HEK293 (cell line): ENCODE results near the gene GDPD5.

Experiments
- CTCF ChIA-PET: fragments of 350-600 bp; formaldehyde crosslinking; extraction: SDS; loops from one replicate; lab custom pipeline; 2021; ENCODE audit warnings: antibody characterized with exemption; lab: Yijun Ruan, JAX
- POLR2A ChIA-PET: fragments of 300-600 bp; formaldehyde crosslinking; extraction: SDS; loops from one replicate; lab custom pipeline; 2020; ENCODE audit warnings: antibody characterized with exemption, inconsistent platforms; lab: Yijun Ruan, JAX
- H3K27ac ChIP-seq: fragments of 200-500 bp; sonication (Bioruptor generic); 2 replicates; pipeline ENCODE4 v1.5.1; 2014; ENCODE audit warnings: low read depth, low read length, control low read depth, inconsistent platforms; ENCODE audit errors: extremely low read depth
- H3K36me3 ChIP-seq, 2 experiments: fragments of 200-500 bp in 1 of 2; sonication (Bioruptor generic) in 1 of 2; 1 replicate in 1 of 2; 2 replicates in 1 of 2; pipeline ENCODE4 v1.5.1; 2014 to 2017; ENCODE audit warnings: inconsistent platforms in 2 of 2, low read length in 2 of 2; ENCODE audit not compliant: control insufficient read depth in 2 of 2, insufficient read depth in 1 of 2
- H3K4me1 ChIP-seq: fragments of 200-500 bp; sonication (Bioruptor generic); 2 replicates; pipeline ENCODE4 v1.5.1; 2014; ENCODE audit warnings: mild to moderate bottlenecking, low read length, inconsistent platforms; ENCODE audit not compliant: control insufficient read depth, insufficient read depth
- H3K4me3 ChIP-seq: 2 replicates; pipeline ENCODE4 v1.5.1; 2011; ENCODE audit warnings: low read depth, mild to moderate bottlenecking, control low read depth, low read length, moderate library complexity
- H3K9me3 ChIP-seq: fragments of 200-500 bp; sonication (Bioruptor generic); 2 replicates; pipeline ENCODE4 v1.5.1; 2014; ENCODE audit warnings: low read depth, low read length, inconsistent platforms; ENCODE audit not compliant: control insufficient read depth, insufficient read depth
- GLI2 ChIP-seq: fragments of 450-650 bp; formaldehyde crosslinking; IDR thresholded peaks from 2 replicates; pipeline ENCODE4; 2017; ENCODE audit warnings: missing biosample characterization, missing genetic modification characterization, low read depth, borderline replicate concordance
- KLF1 ChIP-seq: fragments of 450-650 bp; formaldehyde crosslinking; IDR thresholded peaks from 2 replicates; pipeline ENCODE4 v1.5.1; 2016; ENCODE audit warnings: missing biosample characterization, missing genetic modification characterization
- MYNN ChIP-seq: fragments of 450-650 bp; formaldehyde crosslinking; IDR thresholded peaks from 2 replicates; pipeline ENCODE4 v1.5.1; 2016; ENCODE audit warnings: missing biosample characterization, missing genetic modification characterization, borderline replicate concordance
- PBX3 ChIP-seq: sonication (generic); formaldehyde crosslinking; IDR thresholded peaks from 2 replicates; pipeline ENCODE4 v1.8.1; 2022; ENCODE audit warnings: mild to moderate bottlenecking, moderate library complexity, missing genetic modification reagents
- ZBTB20 ChIP-seq: fragments of 450-650 bp; formaldehyde crosslinking; IDR thresholded peaks from 2 replicates; pipeline ENCODE4 v1.5.1; 2016; ENCODE audit warnings: missing biosample characterization, missing genetic modification characterization
- ZEB2 ChIP-seq: fragments of 450-650 bp; formaldehyde crosslinking; IDR thresholded peaks from 2 replicates; pipeline ENCODE4 v1.5.1; 2016; ENCODE audit warnings: missing biosample characterization, missing genetic modification characterization
- ZNF121 ChIP-seq: fragments of 450-650 bp; formaldehyde crosslinking; IDR thresholded peaks from 2 replicates; pipeline ENCODE4 v1.5.1; 2016; ENCODE audit warnings: missing biosample characterization, missing genetic modification characterization
- ZNF155 ChIP-seq: fragments of 450-650 bp; formaldehyde crosslinking; IDR thresholded peaks from 2 replicates; pipeline ENCODE4 v1.5.1; 2016; ENCODE audit warnings: missing biosample characterization, missing genetic modification characterization
- ZNF16 ChIP-seq: fragments of 450-650 bp; formaldehyde crosslinking; IDR thresholded peaks from 2 replicates; pipeline ENCODE4 v1.5.1; 2016; ENCODE audit warnings: low read depth, missing biosample characterization, missing genetic modification characterization
- ZNF175 ChIP-seq: fragments of 450-650 bp; formaldehyde crosslinking; IDR thresholded peaks from 2 replicates; pipeline ENCODE4 v1.5.1; 2016; ENCODE audit warnings: missing biosample characterization, missing genetic modification characterization
- ZNF19 ChIP-seq: fragments of 450-650 bp; formaldehyde crosslinking; IDR thresholded peaks from 2 replicates; pipeline ENCODE4; 2016; ENCODE audit warnings: missing biosample characterization, missing genetic modification characterization, low read depth
- ZNF302 ChIP-seq: fragments of 450-650 bp; formaldehyde crosslinking; IDR thresholded peaks from 2 replicates; pipeline ENCODE4 v1.5.1; 2016; ENCODE audit warnings: missing biosample characterization, missing genetic modification characterization, low read depth
- ZNF37A ChIP-seq: fragments of 450-650 bp; IDR thresholded peaks from 2 replicates; pipeline ENCODE4 v1.5.1; 2018; ENCODE audit warnings: missing biosample characterization, missing genetic modification characterization
- ZNF449 ChIP-seq: fragments of 450-650 bp; formaldehyde crosslinking; IDR thresholded peaks from 2 replicates; pipeline ENCODE4 v1.5.1; 2017; ENCODE audit warnings: missing biosample characterization, mild to moderate bottlenecking, missing genetic modification characterization, moderate library complexity
- ZNF501 ChIP-seq: fragments of 450-650 bp; formaldehyde crosslinking; IDR thresholded peaks from 2 replicates; pipeline ENCODE4 v1.5.1; 2016; ENCODE audit warnings: missing biosample characterization, missing genetic modification characterization
- ZNF747 ChIP-seq: fragments of 450-650 bp; formaldehyde crosslinking; IDR thresholded peaks from 2 replicates; pipeline ENCODE4 v1.5.1; 2016; ENCODE audit warnings: missing biosample characterization, missing genetic modification characterization
- ZNF76 ChIP-seq: fragments of 450-650 bp; formaldehyde crosslinking; IDR thresholded peaks from 2 replicates; pipeline ENCODE4; 2016; ENCODE audit warnings: low read depth, missing biosample characterization, missing genetic modification characterization, borderline replicate concordance
- ZNF785 ChIP-seq: fragments of 450-650 bp; formaldehyde crosslinking; IDR thresholded peaks from 2 replicates; pipeline ENCODE4 v1.5.1; 2016; ENCODE audit warnings: missing biosample characterization, missing genetic modification characterization

GDPD5 gene

GRCh38 chr11:75506827-75507226 lies 18.9 kb downstream of the GDPD5 start:
- H3K4me1 ChIP-seq = no peaks in the 10 kb centered on the region
- ChIA-PET CTCF (no interaction called here), POLR2A (no interaction called here)
- no peak overlapping the region for H3K4me3 ChIP-seq
- no peaks in the 10 kb centered on the region for H3K9me3 ChIP-seq
- TF ChIP-seq ZNF785 (tag by site-specific recombination) (no peak), ZNF76 (tag by site-specific recombination) (no peak), ZNF449 (no peak)
- H3K36me3 ChIP-seq = no peaks in the 10 kb centered on the region
- no peak overlapping the region for H3K27ac ChIP-seq

GRCh38 chr11:75505916-75506692 lies 19.6 kb downstream of the GDPD5 start:
- no peak for TF ChIP-seq ZNF501
- no peak for TF ChIP-seq KLF1 (tag by site-specific recombination)
- no peak for TF ChIP-seq ZNF155 (tag by site-specific recombination)
- H3K4me3 ChIP-seq = no peak overlapping the region
- no peaks in the 10 kb centered on the region for H3K4me1 ChIP-seq
- CTCF ChIA-PET = no interaction called here
- H3K27ac ChIP-seq = no peak overlapping the region
- no peaks in the 10 kb centered on the region for H3K36me3 ChIP-seq
- POLR2A ChIA-PET = no interaction called here
- no peaks in the 10 kb centered on the region for H3K9me3 ChIP-seq

GRCh38 chr11:75504501-75504900 lies 21.2 kb downstream of the GDPD5 start:
- no peak overlapping the region for H3K4me3 ChIP-seq
- TF ChIP-seq ZEB2 (tag by site-specific recombination) (no peak), GLI2 (tag by site-specific recombination) (no peak), ZNF121 (tag by site-specific recombination) (no peak), ZNF19 (tag by site-specific recombination) (no peak), ZBTB20 (tag by site-specific recombination) (no peak), ZNF175 (tag by site-specific recombination) (no peak), ZNF302 (no peak), ZNF37A (tag by site-specific recombination) (no peak), PBX3 (CRISPR knock-in tag) (no peak), MYNN (tag by site-specific recombination) (no peak), ZNF16 (tag by site-specific recombination) (no peak), ZNF747 (tag by site-specific recombination) (no peak)
- POLR2A ChIA-PET = interaction anchor here (0.7 kb wide), 1 partner anchor 16 kb away, joined by 3 read pairs; no protein-coding TSS in a partner anchor
- no peak overlapping the region for H3K27ac ChIP-seq
- no peaks in the 10 kb centered on the region for H3K9me3 ChIP-seq
- CTCF ChIA-PET = no interaction called here
- no peaks in the 10 kb centered on the region for H3K4me1 ChIP-seq
- no peaks in the 10 kb centered on the region for H3K36me3 ChIP-seq
